Adipose tissue (tissue), 3 donors: Measurements from ENCODE around the gene SPRYD7. TPM values are rescaled to one million over a fixed set of nuclear protein-coding genes. Genes with fewer than 3 reads are reported as not detected.
"Not testable (repeated sequence)": the region's sequence is repeated elsewhere in the genome, so short reads cannot be mapped to it uniquely, and the experiment has no call there.

Experiments used
- H3K27ac ChIP-seq: one replicate; pipeline ENCODE4 v1.5.1; 2013; ENCODE audit warnings: low read depth, low read length
- whole genome bisulfite sequencing, 3 donors: extraction: QIAGEN DNeasy Blood & Tissue Kit; methylation state at CpG; one replicate each; pipeline ENCODE4 v1.1.7; 2013; 5-methylcytosine and 5-hydroxymethylcytosine counted together
- polyA plus RNA-seq, 3 donors: library from polyadenylated mRNA; stranded (reverse); fragments of 200-250 nt; gene quantifications; one replicate each; pipeline ENCODE4 v1.2.3, GENCODE V29; 2013
- donor health status: healthy with polysubstance abuse.
- donor health status: Bipolar disorder and iron deficiency.
- donor health status: healthy.

SPRYD7 gene
- 1 to 10 TPM; 3.1 to 6.7 (median 4.7) TPM for polyA plus RNA-seq

- 0 to 1% (median 0%) methylated on average over 51 to 71 of the region's 71 CpGs for WGBS, 3 donors
- no peak within 1 kb of the TSS for H3K27ac ChIP-seq
These were observed at the start of gene SPRYD7 for GRCh38 chr13:49936075-49936967. SPRYD7 (minus strand) TSS chr13:49936340; CDS start chr13:49936235, 105 bp downstream.

GRCh38 chr13:49985129-49985528 lies 49.0 kb upstream of the SPRYD7 start:
- WGBS, 3 donors: 51 to 95% (median 87%) methylated on average over 2 of the region's 2 CpGs
- no peak overlapping the region for H3K27ac ChIP-seq

GRCh38 chr13:49980266-49980665 lies 44.1 kb upstream of the SPRYD7 start:
- no peak overlapping the region for H3K27ac ChIP-seq

GRCh38 chr13:49977992-49978391 lies 41.9 kb upstream of the SPRYD7 start:
- no peak overlapping the region for H3K27ac ChIP-seq
- WGBS, 3 donors: 71 to 83% (median 83%) methylated on average over 3 of the region's 3 CpGs

GRCh38 chr13:49976314-49977258 lies 40.4 kb upstream of the SPRYD7 start:
- H3K27ac ChIP-seq: no peak overlapping the region
- WGBS, 3 donors: 44 to 62% (median 53%) methylated on average over 8 of the region's 8 CpGs

GRCh38 chr13:49975826-49976225 lies 39.7 kb upstream of the SPRYD7 start:
- 75 to 89% (median 83%) methylated on average over 1 of the region's 1 CpG for WGBS, 3 donors
- H3K27ac ChIP-seq: no peak overlapping the region

GRCh38 chr13:49972709-49973108 lies 36.6 kb upstream of the SPRYD7 start:
- 51 to 88% (median 85%) methylated on average over 4 of the region's 4 CpGs for WGBS, 3 donors
- no peak overlapping the region for H3K27ac ChIP-seq

- 90 to 97% (median 92%) methylated on average over 4 of the region's 4 CpGs for WGBS, 3 donors
- H3K27ac ChIP-seq: no peak overlapping the region
These were observed 31.3 kb upstream of the SPRYD7 start for GRCh38 chr13:49967456-49967855.

GRCh38 chr13:49958321-49958720 lies 22.2 kb upstream of the SPRYD7 start:
- H3K27ac ChIP-seq: no peak overlapping the region
- WGBS, 3 donors: 87 to 92% (median 87%) methylated on average over 3 of the region's 3 CpGs

GRCh38 chr13:49956131-49956530 lies 20.0 kb upstream of the SPRYD7 start:
- WGBS, 3 donors: 76 to 96% (median 90%) methylated on average over 3 of the region's 3 CpGs
- no peak overlapping the region for H3K27ac ChIP-seq

- WGBS, 3 donors: 88 to 91% (median 89%) methylated on average over 2 of the region's 2 CpGs
- no peak overlapping the region for H3K27ac ChIP-seq
These were observed 18.7 kb upstream of the SPRYD7 start for GRCh38 chr13:49954674-49955455.

- H3K27ac ChIP-seq: no peak overlapping the region
- 97 to 100% (median 97%) methylated on average over 1 of the region's 1 CpG for WGBS, 3 donors
These were observed 17.4 kb upstream of the SPRYD7 start for GRCh38 chr13:49953560-49953959.

- WGBS, 3 donors: 81 to 89% (median 88%) methylated on average over 7 of the region's 7 CpGs
These were observed 15.8 kb upstream of the SPRYD7 start for GRCh38 chr13:49951754-49952535.

GRCh38 chr13:49948777-49949270 lies 12.7 kb upstream of the SPRYD7 start:
- not testable (repeated sequence) for H3K27ac ChIP-seq
- WGBS, 3 donors: 82 to 95% (median 93%) methylated on average over 6 of the region's 6 CpGs

More at GRCh38 chr13:49951754-49952535, 15.8 kb upstream of the SPRYD7 start:
- H3K27ac ChIP-seq: no peak overlapping the region

GRCh38 chr13:49939321-49939720 lies 3.2 kb upstream of the SPRYD7 start:
- WGBS, 3 donors: 15 to 60% (median 46%) methylated on average over 4 of the region's 4 CpGs
- no peak overlapping the region for H3K27ac ChIP-seq

GRCh38 chr13:49938921-49939320 lies 2.8 kb upstream of the SPRYD7 start:
- H3K27ac ChIP-seq: no peak overlapping the region
- WGBS, 3 donors: 20 to 60% (median 49%) methylated on average over 5 of the region's 5 CpGs

GRCh38 chr13:49938314-49938713 lies 2.2 kb upstream of the SPRYD7 start:
- WGBS, 3 donors: 37 to 64% (median 63%) methylated on average over 5 of the region's 5 CpGs
- no peak overlapping the region for H3K27ac ChIP-seq

GRCh38 chr13:49936968-49937273 lies 781 bp upstream of the SPRYD7 start:
- H3K27ac ChIP-seq: no peak overlapping the region
- WGBS, 3 donors: 1 to 2% (median 2%) methylated on average over 21 of the region's 21 CpGs
